NCI-H2081 treated with DMSO at 0.1 percent for 48 hours (cell line): ENCODE data around the gene TLNRD1.

ENCODE experiments used
- DNase-seq: peaks from one replicate; lab custom pipeline; 2025; lab: John Stamatoyannopoulos, UW

The TLNRD1 gene

DNA sequence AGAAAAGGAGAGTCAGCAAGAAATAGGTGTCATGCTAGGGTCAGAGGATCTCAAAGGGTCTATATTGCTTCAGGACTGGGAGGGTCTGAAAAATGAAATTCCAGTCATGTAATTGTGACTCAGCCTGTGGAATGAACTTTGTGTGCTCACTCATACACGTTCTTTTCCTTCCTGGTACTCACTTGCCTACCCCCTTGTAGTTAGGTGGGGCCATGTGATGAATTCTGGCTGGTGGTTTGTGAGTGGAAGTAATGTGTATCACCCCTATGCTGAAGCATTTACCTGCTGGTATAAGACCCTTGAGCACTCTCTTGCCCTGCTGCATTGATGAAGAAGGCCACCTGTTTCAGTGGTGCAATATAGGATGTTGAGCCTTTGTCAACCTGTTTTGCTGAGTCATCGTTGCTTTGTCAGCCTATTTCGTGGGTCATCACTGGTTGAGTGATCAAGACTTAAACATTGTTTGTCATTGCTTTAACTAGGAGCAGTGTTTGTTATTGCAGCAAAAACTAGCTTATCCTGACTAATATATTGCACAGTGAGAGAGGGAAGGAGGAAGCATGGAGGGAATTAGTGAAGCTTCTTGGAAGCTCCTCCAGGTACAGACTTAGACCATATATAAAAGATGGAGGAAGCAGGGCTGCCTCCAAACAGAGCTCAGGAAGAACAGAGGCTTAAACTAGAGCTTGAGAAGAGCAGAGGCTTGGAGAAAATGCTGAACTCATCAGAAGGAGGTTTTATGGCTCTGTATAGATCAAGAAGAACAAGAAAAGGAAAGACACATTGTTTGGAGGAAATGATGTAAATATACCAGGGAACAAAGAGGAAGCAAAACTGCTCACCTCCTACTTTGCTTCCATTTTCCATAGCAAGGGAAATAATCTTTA, 28.9 kb downstream of the TLNRD1 start:
- no peak for DNase-seq

DNA sequence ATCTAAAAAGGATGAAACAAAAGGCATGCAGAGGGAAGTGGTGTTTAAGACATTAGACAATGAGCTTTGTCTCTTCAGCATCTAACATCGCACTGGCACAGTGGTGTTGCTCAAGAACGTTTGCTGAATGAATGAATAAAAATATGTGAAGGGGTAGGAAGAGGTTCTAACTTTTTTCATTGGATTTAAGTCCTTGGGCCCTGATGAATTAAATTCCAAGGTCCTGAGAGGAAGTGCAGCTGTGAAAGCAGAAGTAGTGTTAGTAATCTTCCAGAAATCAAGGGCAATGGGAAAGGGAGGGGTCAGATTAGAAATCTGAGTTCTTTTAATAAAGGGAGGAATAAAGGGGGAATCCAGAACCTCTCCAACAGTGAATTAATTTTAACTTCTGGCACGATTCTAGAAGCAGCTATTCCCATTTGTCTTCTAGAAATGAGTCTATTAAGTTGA, 29.6 kb downstream of the TLNRD1 start:
- DNase-seq = no peak

DNA sequence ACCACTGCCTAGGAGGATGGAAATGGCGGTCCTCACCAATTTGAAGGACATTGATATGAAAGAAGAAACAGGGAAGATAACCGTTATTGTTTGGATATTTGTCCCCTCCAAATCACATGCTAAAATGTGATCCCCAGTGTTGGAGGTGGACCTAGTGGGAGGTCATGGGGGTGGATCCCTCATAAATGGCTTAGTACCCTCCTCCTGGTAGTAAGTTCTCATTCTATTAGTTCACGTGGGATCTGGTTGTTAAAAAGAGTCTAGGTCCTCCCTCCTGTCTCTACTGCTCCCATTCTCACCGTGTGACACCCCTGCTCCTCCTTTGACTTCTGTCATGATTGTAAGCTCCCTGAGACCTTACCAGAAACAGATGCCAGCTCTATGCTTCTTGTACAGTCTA, 30.5 kb downstream of the TLNRD1 start:
- no peak for DNase-seq

DNA sequence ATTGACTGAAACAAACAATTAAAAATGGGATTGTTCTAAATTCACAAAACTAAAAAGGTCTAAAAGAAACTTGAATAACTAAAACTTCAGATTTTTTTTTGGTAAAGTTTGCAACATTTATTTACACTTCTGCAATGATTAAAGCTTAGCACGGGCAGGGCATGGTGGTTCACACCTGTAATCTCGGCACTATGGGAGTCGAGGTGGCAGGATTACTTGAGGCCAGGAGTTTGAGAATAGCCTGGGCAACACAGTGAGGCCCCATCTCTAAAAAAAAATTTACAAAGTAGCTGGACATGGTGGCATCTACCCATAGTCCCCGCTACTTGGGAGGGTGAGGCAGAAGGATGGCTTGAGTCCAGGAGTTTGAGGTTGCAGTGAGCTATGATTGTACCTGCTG, 31.6 kb downstream of the TLNRD1 start:
- DNase-seq = no peak

DNA sequence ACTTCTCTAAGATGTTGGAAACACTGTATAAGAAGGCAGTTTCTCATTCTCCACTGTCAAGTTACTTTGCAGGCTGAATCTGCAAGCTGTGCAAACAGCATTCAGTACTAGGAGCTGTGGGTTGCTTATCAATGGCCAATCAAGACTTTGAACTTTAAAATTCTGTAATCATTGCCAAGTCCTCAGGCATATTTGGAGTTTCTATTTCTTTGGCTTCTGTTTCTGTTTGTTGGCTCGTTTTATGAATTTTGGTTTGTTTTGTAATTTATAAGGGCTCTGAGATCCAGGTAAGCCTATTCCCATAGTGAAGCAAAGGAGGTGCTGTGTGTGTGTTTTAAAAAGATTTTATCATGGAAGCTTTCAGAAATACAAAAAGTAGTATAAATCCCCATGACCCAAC, 32.1 kb downstream of the TLNRD1 start:
- no peak for DNase-seq

DNA sequence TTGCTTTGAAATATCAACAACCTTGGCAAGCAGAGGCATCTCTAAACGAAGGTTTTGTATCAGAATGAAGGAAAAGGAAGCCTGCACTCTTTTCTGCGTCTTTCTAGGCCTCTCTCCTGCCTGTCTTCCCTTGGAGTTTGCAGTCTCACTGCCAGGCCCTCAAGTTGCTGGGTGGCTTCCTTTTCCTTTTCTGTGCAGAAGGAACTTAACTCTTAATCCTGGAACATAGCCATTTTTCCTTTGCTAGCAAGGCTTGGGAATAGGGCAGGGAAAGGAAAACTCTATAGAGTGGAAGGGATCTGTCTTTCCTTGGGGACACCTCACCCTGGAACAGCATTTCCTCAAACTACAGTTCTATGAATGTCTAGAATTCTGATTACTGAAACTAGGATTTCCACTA, 32.8 kb downstream of the TLNRD1 start:
- DNase-seq = no peak

DNA sequence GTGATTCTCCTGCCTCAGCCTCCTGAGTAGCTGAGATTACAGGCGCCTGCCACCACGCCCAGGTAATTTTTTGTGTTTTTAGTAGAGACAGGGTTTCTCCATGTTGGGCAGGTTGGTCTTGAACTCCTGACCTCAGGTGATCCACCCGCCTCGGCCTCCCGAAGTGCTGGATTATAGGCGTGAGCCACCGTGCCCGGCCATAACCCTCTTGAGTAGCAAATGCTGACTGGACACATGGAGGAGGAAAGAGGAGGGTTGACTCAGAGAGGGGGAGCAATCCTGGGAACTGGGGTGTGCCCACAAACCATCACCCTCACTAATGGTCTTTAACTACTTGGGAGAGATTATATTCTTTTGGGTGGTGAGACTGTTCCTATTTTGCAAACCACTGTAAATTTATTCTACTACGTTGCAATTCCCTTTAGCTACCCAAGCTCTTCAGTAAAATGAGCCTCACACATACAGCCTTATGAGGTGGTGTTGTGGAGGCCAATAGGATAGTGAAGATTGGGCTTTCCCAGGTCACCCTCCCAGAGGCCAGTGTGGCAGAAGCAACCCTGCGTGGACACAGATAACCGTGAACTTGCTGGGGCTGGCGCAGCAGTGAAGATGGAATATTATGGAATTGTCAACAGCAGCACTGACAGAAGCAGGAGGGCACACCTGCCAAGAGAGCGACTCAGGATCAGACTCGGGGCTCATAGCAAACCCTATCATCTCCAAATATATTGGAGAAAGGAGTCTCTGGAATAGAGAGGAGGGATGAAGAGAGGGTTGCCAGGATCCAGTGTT, 37.4 kb downstream of the TLNRD1 start:
- no peak for DNase-seq

DNA sequence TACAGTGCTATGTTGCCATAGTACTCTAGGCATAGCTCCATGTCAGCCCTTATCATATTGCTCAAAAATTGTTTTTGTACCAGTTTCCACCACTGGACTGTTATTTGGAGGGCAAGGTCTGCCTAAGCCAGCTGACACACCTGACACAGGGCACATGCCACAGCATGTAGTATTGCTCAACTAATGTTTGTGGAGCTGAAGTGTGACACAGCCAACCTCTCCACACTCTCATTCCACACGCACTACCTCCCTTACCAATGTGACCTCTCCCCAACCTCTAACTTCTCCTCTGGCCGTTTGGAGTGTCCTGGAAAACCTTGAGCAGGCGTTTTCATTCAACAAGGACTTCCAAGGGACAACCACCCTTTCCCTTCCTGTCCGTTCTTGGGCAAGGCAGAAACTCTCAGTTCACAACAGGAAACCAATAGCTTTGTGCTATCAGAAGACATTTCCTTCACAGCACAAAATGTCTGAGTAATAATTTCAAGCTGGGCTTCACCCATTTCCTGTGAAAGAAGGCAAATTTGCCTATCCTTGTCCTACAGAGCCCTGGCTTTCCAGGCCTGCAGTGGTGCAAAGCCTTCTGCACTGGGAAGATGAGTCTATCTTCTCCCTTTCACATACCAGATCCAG, 38.4 kb downstream of the TLNRD1 start:
- no peak for DNase-seq

DNA sequence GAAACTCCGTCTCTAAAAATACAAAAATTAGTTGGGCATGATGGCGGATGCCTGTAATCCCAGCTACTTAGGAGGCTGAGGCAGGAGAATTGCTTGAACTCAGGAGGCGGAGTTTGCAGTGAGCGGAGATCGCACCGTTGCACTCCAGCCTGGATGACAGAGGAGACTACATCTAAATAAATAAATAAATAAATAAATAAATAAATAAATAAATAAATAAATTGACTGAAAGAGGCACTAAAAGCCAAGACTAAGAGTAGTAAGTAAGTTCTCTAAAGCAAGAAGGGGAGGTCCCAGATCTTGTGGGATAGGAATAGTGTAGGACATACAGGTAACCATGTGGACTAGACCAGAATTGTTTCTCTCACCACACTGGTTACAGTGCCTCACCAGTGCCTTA, 40.0 kb downstream of the TLNRD1 start:
- no peak for DNase-seq

DNA sequence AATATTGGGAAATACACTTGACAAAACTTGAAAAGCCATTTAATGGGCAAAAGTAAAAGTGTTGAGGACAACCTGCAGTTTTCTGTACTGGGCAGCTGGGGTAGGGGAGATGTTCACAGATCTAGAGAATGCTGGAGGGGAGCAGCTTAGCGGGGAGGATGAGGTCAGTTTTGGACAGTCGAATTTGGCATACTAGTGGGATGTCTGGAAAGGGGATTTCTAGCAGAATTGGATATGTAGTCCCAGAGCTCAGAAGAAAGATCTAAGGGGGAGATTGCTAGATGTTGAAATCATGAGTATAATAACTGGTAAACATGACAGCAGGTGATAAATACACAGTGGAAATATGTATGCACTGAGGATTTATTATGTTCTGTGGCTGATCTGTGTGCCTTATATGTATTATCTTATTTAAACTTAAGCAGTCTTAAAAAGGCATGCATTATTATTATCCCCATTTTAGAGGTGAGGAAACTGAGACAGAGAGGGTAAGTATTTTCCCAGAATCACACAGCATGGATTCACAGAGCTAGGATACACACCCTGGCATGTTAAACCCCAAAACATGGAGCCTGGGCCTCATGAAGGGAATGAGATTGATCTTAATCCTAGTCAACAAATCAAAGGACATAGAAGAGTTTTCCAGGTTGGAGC, 42.7 kb downstream of the TLNRD1 start:
- DNase-seq = no peak

DNA sequence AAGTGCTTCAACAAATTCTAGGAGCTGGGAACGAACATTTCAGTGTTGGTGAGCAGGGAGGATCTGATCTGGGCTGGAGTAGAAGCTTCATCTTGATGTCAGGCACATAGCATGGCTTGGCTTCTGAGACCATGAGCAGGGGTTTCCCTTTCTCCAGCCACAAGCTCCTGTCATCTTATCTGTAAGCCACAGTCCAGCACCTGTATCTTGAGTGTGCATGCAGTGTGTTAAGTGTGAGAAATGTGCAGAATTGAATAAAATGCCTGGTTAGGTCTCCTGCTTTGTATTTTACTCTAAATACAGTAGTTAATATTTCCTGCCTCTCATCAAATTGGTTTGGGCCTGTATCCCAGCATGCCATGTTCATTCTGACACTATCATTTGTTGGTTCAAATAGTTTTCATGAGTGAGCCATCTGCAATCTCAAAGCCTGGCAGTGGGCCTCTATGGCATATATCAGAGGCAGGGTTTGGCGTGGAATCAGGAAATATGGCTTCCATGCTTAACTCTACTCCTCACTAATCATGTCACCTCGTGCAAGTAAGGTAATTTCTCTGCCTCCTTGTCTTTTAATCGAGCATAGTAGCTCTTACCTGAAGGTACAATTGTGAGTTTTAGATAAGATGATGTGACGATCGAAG, 43.3 kb downstream of the TLNRD1 start:
- no peak for DNase-seq

DNA sequence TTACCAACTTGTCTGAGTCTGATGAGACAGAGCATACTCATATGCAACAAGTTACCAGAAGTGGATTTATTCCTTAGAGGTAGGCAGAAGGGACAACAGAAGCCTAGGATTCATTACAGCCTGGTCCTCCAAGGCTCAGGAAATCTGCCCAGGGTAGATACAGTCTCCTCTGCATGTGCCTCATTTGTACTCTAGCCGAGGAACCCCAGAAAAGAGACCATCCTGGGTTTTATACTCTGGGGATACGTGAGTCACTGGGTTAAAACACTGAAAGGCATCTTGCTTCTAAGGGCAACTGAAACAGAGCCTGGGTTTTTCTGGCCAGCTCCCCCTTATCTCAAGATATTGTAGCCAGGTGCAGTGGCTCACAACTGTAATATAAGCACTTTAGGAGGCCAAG, 45.6 kb downstream of the TLNRD1 start:
- DNase-seq = no peak

DNA sequence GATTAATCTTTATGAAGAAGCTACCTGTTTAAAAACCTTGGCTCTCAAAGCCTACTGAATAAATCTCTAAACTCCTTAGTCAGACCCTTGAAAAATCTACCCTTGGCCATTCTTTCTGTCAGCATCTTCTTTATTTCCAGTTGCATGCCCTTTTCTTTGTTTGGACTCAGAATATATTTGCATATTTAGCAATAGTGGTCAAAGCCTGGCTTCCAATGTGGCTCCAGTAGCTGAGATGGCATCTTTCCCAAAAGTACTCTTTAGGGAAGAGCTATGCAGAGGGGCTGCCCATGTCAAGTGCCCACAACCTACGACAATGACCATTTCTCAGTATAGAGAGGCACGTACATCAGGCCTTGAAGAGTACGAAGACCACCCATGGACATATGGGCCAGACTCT, 47.2 kb downstream of the TLNRD1 start:
- no peak for DNase-seq

DNA sequence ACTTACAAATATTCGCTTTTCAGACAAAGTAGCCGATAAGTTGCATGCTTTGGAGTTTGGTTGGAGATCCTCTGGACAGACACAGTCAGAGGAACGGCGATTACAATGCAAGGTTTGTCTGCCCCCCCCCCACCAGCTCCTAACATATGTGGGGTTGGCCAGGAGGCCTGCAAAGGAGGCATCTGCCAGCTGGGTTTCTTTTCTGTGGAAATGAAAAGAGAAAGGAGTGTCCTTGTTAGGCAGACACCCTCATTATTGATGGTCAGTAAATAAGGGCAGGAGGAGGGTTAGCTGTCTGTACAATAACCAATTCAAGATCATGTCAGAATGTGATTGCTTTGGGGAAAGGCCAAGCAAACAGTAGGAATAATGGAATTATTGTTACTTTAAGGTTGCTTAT, 49.1 kb downstream of the TLNRD1 start:
- no peak for DNase-seq

DNA sequence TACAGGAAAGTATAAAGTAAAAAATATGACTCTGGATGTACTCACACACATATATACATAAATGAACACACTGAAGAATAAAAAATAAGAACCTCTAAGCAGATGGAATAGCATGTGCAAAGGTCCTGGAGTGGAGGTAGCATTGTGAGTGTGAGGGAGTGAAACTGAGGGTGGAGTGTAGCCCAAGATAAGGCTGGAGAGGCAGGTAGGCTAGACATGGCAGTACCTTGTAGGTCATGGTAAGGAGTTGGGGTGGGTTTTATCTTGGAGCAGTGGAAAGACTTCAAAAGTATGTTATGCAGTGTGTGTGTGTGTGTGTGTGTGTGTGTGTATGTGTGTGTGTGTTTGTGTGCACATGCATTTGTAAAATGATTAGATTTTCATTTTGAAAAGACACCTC, 49.5 kb downstream of the TLNRD1 start:
- DNase-seq = no peak

DNA sequence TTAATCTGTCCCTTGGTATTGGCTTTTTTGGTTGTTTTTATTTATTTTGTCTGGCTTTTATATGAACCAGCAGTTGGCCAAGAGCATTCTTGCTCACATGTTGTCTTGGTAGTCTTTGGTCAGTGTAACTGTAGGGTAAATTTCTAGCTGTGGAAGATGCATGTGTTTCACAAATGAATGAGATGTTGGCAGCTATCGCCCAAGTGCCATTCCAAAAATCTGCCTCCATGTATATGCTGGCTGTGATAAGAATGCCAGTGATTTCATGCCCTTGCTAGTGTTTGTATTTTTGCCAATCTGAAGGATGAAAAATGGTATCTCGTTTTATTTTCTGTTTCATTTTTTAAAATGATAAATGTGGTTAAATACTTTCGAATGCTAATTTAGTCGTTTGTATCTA, 50.1 kb downstream of the TLNRD1 start:
- DNase-seq = no peak

DNA sequence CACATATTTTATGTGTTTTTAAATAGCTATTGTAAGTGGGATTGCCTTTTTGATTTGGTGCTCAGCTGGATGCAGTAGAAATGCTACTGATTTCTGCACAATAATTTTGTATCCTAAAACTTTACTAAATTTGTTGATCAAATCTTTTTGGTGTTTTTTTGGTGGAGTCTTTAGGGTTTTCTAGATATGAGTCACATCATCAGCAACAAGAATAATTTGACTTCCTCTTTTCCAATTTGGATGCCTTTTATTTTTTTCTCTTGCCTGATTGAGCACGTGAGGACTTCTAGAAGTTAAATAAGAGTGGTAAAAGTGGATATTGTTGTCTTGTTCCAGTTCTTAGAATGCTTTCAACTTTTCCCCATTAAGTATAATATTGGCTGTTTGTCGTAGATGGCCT, 51.3 kb downstream of the TLNRD1 start:
- DNase-seq = no peak

DNA sequence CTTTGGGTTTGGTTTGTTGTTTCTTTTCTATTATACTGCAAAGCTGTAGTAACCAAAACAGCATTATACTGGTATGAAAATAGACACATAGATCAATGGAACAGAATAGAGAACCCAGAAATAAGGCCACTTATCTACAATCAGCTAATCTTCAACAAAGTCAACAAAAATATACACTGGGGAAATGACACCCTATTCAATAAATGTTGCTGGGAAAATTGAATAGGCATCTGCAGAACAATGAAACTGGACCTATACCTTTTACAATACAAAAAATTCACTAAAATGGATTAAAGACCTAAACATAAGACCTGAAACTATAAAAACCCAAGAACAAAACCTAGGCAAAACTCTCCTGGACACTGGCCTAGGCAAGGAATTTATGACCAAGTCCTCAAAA, 52.9 kb downstream of the TLNRD1 start:
- no peak for DNase-seq

DNA sequence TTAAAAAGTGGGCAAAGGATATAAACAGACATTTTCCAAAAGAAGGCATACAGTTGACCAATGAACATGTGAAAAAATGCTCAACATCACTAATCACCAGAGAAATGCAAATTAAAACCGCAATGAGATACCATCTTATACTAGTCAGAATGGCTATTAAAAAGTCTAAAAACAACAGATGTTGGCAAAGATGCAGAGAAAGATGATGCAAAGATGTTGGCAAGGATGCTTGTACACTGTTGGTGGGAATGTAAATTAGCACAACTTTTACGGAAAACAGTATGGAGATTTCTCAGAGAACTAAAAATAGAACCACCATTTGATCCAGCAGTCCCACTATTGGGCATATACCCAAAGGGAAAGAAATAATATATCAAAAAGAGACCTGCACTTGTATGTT, 53.5 kb downstream of the TLNRD1 start:
- DNase-seq = no peak
